HepG2 (cell line): ENCODE results near the gene ADSS1. TPM values are rescaled to one million over a fixed set of nuclear protein-coding genes. Genes with fewer than 3 reads are reported as not detected.
A peak's percentile ranks its signal among the peaks of the same experiment; 100 is the strongest.

Experiments
- BORCS8-MEF2B ChIP-seq: sonication (generic); formaldehyde crosslinking; IDR thresholded peaks from 2 replicates; pipeline ENCODE4 v1.8.0; 2022; ENCODE audit warnings: mild to moderate bottlenecking, missing genetic modification reagents
- ETS1 ChIP-seq: sonication (generic); formaldehyde crosslinking; IDR thresholded peaks from 2 replicates; pipeline ENCODE4 v1.4.0; 2020; ENCODE audit warnings: missing genetic modification reagents
- HNRNPH1 ChIP-seq: fragments of 200-400 bp; formaldehyde crosslinking; optimal IDR thresholded peaks from 2 replicates; pipeline ENCODE3; 2017; ENCODE audit warnings: mild to moderate bottlenecking, low read depth, low read length
- IKZF4 ChIP-seq: sonication (generic); formaldehyde crosslinking; IDR thresholded peaks from 2 replicates; pipeline ENCODE4 v1.5.1; 2020; ENCODE audit warnings: borderline replicate concordance, mild to moderate bottlenecking, low read depth, missing genetic modification reagents; ENCODE audit errors: not compliant biosample characterization
- NPAS2 ChIP-seq: sonication (generic); formaldehyde crosslinking; IDR thresholded peaks from 2 replicates; pipeline ENCODE4 v1.8.0; 2022; ENCODE audit warnings: mild to moderate bottlenecking, missing genetic modification reagents, borderline replicate concordance
- PAF1 ChIP-seq: IDR thresholded peaks from 2 replicates; pipeline ENCODE4 v1.6.1; 2016; ENCODE audit warnings: missing genetic modification reagents, missing compliant biosample characterization
- PITX1 ChIP-seq: sonication (generic); formaldehyde crosslinking; IDR thresholded peaks from 2 replicates; pipeline ENCODE4 v1.5.1; 2020; ENCODE audit warnings: mild to moderate bottlenecking, missing genetic modification reagents
- RAD21 ChIP-seq: fragments of 450-650 bp; formaldehyde crosslinking; IDR thresholded peaks from 2 replicates; pipeline ENCODE4 v1.5.0; 2020; ENCODE audit warnings: mild to moderate bottlenecking
- THAP8 ChIP-seq: sonication (generic); formaldehyde crosslinking; IDR thresholded peaks from 2 replicates; pipeline ENCODE4 v1.5.1; 2020; ENCODE audit warnings: missing genetic modification reagents, mild to moderate bottlenecking, borderline replicate concordance
- ZNF275 ChIP-seq: sonication (generic); formaldehyde crosslinking; IDR thresholded peaks from 2 replicates; pipeline ENCODE4 v1.8.0; 2022; ENCODE audit warnings: missing genetic modification reagents, mild to moderate bottlenecking, inconsistent platforms, borderline replicate concordance
- ZNF34 ChIP-seq: sonication (generic); formaldehyde crosslinking; IDR thresholded peaks from 2 replicates; pipeline ENCODE4 v1.4.0; 2020; ENCODE audit warnings: mild to moderate bottlenecking, missing genetic modification reagents, borderline replicate concordance
- ZNF407 ChIP-seq: sonication (generic); formaldehyde crosslinking; IDR thresholded peaks from one replicate; pipeline ENCODE4 v1.5.1; 2020; ENCODE audit warnings: mild to moderate bottlenecking, missing genetic modification reagents; ENCODE audit errors: not compliant biosample characterization
- ZNF770 ChIP-seq: sonication (generic); formaldehyde crosslinking; IDR thresholded peaks from 2 replicates; pipeline ENCODE4 v1.5.0; 2020; ENCODE audit warnings: mild to moderate bottlenecking, missing genetic modification reagents
- polyA plus RNA-seq, 8 experiments: library from polyadenylated mRNA; depleted of rRNA in 3 of 8; stranded (reverse) in 7 of 8; unstranded in 1 of 8; fragments of >200 nt; fragmentation: Illumina TruSeq in 4 of 8; extraction: Trizol in 4 of 8; gene quantifications; 2 replicates each; pipeline versions ENCODE4 v1.2.1 to v1.2.3, GENCODE V29; 2011 to 2016; ENCODE audit warnings: low read depth in 4 of 8, missing spikeins in 1 of 8, mixed read lengths in 1 of 8; ENCODE audit not compliant: insufficient read depth in 1 of 8
- total RNA-seq, 5 experiments: library from RNA; depleted of rRNA; stranded (reverse); fragments of >200 nt; fragmentation: Illumina TruSeq; extraction: Trizol; gene quantifications; 2 replicates each; pipeline ENCODE4 v1.2.3, GENCODE V29; 2016; ENCODE audit warnings: low read depth in 1 of 5

The ADSS1 gene
- total and polyA plus RNA-seq, 2 of the 13 experiments (the other 11 are each of a cell fraction or from before 2014, with no cell fraction given), result 1.0 to 36.7 TPM

GRCh38 chr14:104689881-104690711 lies 33.9 kb upstream of the ADSS1 start (continued):
- TF ChIP-seq ZNF407 (CRISPR knock-in tag), result no peak
- TF ChIP-seq RAD21 (CRISPR knock-in tag), result 0 out of 2 replicates have a peak, but pooled peaks have one; percentile 23
- no peak for TF ChIP-seq ZNF34 (CRISPR knock-in tag)
- TF ChIP-seq BORCS8-MEF2B (CRISPR knock-in tag), result no peak
- TF ChIP-seq PAF1 (CRISPR knock-in tag), result no peak
- TF ChIP-seq HNRNPH1, result no peak
- no peak for TF ChIP-seq NPAS2 (CRISPR knock-in tag)
- no peak for TF ChIP-seq ZNF770 (CRISPR knock-in tag)
- TF ChIP-seq ZNF275 (CRISPR knock-in tag), result no peak
- no peak for TF ChIP-seq PITX1 (CRISPR knock-in tag)
- TF ChIP-seq THAP8 (CRISPR knock-in tag), result no peak
- TF ChIP-seq IKZF4 (CRISPR knock-in tag), result no peak
- no peak for TF ChIP-seq ETS1 (CRISPR knock-in tag)
